ENCODE measurements around the gene SRD5A1. TPM values are rescaled to one million over a fixed set of nuclear protein-coding genes. Genes with fewer than 3 reads are reported as not detected.

The SRD5A1 gene
- total RNA-seq, 6 experiments from 2014 or later, result 24.0 to 28.5 (median 26.6) TPM

DNA sequence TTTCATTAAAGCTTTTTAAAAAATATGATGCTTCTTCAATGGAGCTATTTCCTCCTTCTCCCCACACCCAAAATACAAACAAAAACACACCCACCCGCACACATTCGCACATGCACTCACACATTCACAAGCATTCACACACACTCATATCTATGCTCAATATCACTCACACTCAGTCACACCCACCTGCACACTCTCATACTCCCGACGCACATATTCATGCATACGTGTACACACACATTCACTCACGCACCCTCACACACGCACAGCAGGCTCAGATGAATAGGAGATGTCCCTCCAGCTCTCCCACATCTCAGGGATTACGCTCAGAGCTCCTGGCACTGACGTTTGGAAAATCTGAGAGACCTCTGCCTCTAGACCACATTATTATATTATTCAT, 54.3 kb downstream of the SRD5A1 start:
- peaks cover 2% of the 10 kb centered on the region for H3K27me3 Mint-ChIP-seq (ENCODE audit: insufficient read depth)
- TF ChIP-seq, protein P1, sequence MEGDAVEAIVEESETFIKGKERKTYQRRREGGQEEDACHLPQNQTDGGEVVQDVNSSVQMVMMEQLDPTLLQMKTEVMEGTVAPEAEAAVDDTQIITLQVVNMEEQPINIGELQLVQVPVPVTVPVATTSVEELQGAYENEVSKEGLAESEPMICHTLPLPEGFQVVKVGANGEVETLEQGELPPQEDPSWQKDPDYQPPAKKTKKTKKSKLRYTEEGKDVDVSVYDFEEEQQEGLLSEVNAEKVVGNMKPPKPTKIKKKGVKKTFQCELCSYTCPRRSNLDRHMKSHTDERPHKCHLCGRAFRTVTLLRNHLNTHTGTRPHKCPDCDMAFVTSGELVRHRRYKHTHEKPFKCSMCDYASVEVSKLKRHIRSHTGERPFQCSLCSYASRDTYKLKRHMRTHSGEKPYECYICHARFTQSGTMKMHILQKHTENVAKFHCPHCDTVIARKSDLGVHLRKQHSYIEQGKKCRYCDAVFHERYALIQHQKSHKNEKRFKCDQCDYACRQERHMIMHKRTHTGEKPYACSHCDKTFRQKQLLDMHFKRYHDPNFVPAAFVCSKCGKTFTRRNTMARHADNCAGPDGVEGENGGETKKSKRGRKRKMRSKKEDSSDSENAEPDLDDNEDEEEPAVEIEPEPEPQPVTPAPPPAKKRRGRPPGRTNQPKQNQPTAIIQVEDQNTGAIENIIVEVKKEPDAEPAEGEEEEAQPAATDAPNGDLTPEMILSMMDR (IDR thresholded peaks at IDR 0.05), result no peak
- H3K27ac Mint-ChIP-seq, result no peak overlapping the region
- H3K4me1 Mint-ChIP-seq (ENCODE audit: low read depth), result peaks cover 11% of the 10 kb centered on the region
- no peaks in the 10 kb centered on the region for H3K36me3 Mint-ChIP-seq (ENCODE audit: low read depth)
- peak overlapping the region; percentile 71 for H3K4me3 Mint-ChIP-seq
- H3K9me3 Mint-ChIP-seq, result no peaks in the 10 kb centered on the region
- no peak for DNase-seq

DNA sequence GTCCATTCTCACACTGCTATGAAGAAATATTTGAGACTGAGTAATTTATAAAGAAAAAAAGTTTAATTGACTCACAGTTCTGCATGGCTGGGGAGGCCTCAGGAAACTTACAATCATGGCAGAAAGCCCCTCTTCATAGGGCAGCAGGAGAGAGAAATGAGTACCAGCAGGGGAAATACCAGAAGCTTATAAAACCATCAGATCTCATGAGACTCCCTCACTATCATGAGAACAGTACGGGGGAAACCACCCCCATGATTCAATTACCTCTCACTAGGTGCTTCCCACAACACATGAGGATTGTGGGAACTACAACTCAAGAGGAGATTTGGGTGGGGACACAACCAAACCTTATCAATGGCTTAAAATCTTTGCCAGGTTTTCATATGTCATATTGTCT, 59.7 kb downstream of the SRD5A1 start:
- Mint-ChIP-seq H3K27me3 (ENCODE audit: insufficient read depth) (no peaks in the 10 kb centered on the region; the same call in none of the 2 replicates), H3K9me3 (no peaks in the 10 kb centered on the region), H3K27ac (no peak overlapping the region), H3K4me3 (no peak overlapping the region), H3K4me1 (ENCODE audit: low read depth) (no peaks in the 10 kb centered on the region), H3K36me3 (ENCODE audit: low read depth) (no peaks in the 10 kb centered on the region)
- no peak for DNase-seq
- TF ChIP-seq, protein P1 (IDR thresholded peaks at IDR 0.05), result no peak

- Mint-ChIP-seq H3K27me3 (ENCODE audit: insufficient read depth) (peaks cover 4% of the 10 kb centered on the region), H3K27ac (no peak overlapping the region), H3K4me1 (ENCODE audit: low read depth) (peaks cover 4% of the 10 kb centered on the region), H3K4me3 (no peak overlapping the region), H3K9me3 (no peaks in the 10 kb centered on the region), H3K36me3 (ENCODE audit: low read depth) (peaks cover 5% of the 10 kb centered on the region; the same call in 1 of the 2 replicates)
- TF ChIP-seq, protein P1 (IDR thresholded peaks at IDR 0.05), result no peak
- no peak for DNase-seq
These were observed 65.5 kb downstream of the SRD5A1 start for GRCh38 chr5:6698696-6699095.

- H3K27ac Mint-ChIP-seq, result no peak overlapping the region
- no peak for DNase-seq
- H3K9me3 Mint-ChIP-seq, result no peaks in the 10 kb centered on the region
- H3K27me3 Mint-ChIP-seq (ENCODE audit: insufficient read depth), result peaks cover 4% of the 10 kb centered on the region
- no peak overlapping the region for H3K4me3 Mint-ChIP-seq
- H3K36me3 Mint-ChIP-seq (ENCODE audit: low read depth), result peaks cover 5% of the 10 kb centered on the region; the same call in 1 of the 2 replicates
- TF ChIP-seq, protein P1 (IDR thresholded peaks at IDR 0.05), result no peak
- peaks cover 10% of the 10 kb centered on the region for H3K4me1 Mint-ChIP-seq (ENCODE audit: low read depth)
These were observed 66.1 kb downstream of the SRD5A1 start for GRCh38 chr5:6699357-6699756.

- TF ChIP-seq, protein P1 (IDR thresholded peaks at IDR 0.05), result no peak
- no peak for DNase-seq
- Mint-ChIP-seq H3K27me3 (ENCODE audit: insufficient read depth) (peaks cover 4% of the 10 kb centered on the region), H3K36me3 (ENCODE audit: low read depth) (peaks cover 5% of the 10 kb centered on the region; the same call in 1 of the 2 replicates), H3K4me3 (no peak overlapping the region), H3K9me3 (no peaks in the 10 kb centered on the region), H3K4me1 (ENCODE audit: low read depth) (peaks cover 19% of the 10 kb centered on the region), H3K27ac (no peak overlapping the region)
These were observed 66.9 kb downstream of the SRD5A1 start for GRCh38 chr5:6700074-6700684.
